KMS-11 (cell line): ENCODE data around the gene C1orf21.

ENCODE experiments used
- H2AFZ ChIP-seq: fragments of 200-600 bp; sonication (generic); 2 replicates; pipeline ENCODE4 v1.6.1; 2016; ENCODE audit warnings: antibody characterized with exemption, mixed run types, low read depth
- H3K27ac ChIP-seq: fragments of 200-600 bp; sonication (generic); 2 replicates; pipeline ENCODE4 v1.6.1; 2016; ENCODE audit warnings: mild to moderate bottlenecking, mixed run types
- H3K27me3 ChIP-seq: fragments of 200-600 bp; sonication (generic); 2 replicates; pipeline ENCODE4 v1.6.1; 2017; ENCODE audit warnings: mild to moderate bottlenecking, low read depth, mixed run types, moderate library complexity; ENCODE audit not compliant: insufficient read depth
- H3K36me3 ChIP-seq: fragments of 200-600 bp; sonication (generic); 2 replicates; pipeline ENCODE4 v1.6.1; 2017; ENCODE audit warnings: mild to moderate bottlenecking, mixed run types; ENCODE audit not compliant: insufficient read depth
- H3K4me1 ChIP-seq: fragments of 200-600 bp; sonication (generic); 2 replicates; pipeline ENCODE4 v1.6.1; 2016; ENCODE audit warnings: mild to moderate bottlenecking, low read depth, mixed run types; ENCODE audit not compliant: poor library complexity, severe bottlenecking
- H3K4me2 ChIP-seq: fragments of 200-600 bp; sonication (generic); 2 replicates; pipeline ENCODE4 v1.7.0; 2016; ENCODE audit warnings: mild to moderate bottlenecking, mixed run types
- H3K4me3 ChIP-seq: fragments of 200-600 bp; sonication (generic); IDR thresholded peaks from 2 replicates; pipeline ENCODE4 v1.6.1; 2017; ENCODE audit warnings: low read depth, low read length, mixed read lengths; ENCODE audit not compliant: insufficient read depth
- H3K79me2 ChIP-seq: fragments of 200-600 bp; sonication (generic); 2 replicates; pipeline ENCODE4 v1.6.1; 2016; ENCODE audit warnings: low read depth, mixed run types; ENCODE audit not compliant: insufficient read depth
- H3K9ac ChIP-seq: fragments of 200-600 bp; sonication (generic); 2 replicates; pipeline ENCODE4 v1.6.1; 2016; ENCODE audit warnings: mild to moderate bottlenecking, mixed run types
- H4K20me1 ChIP-seq: fragments of 200-600 bp; sonication (generic); 2 replicates; pipeline ENCODE4 v1.6.1; 2016; ENCODE audit warnings: mild to moderate bottlenecking, mixed run types; ENCODE audit not compliant: insufficient read depth
- CTCF ChIP-seq: fragments of 200-600 bp; sonication (generic); conservative IDR thresholded peaks from 2 replicates; pipeline ENCODE4 v1.6.1; 2017; ENCODE audit warnings: low read depth, mild to moderate bottlenecking, antibody characterized with exemption, low read length, moderate library complexity, mixed read lengths

The C1orf21 gene

GRCh38 chr1:184399192-184399847 lies 12.5 kb downstream of the C1orf21 start:
- Histone ChIP-seq H3K9ac (no peak overlapping the region), H3K4me3 (no peak overlapping the region), H3K27ac (no peak overlapping the region), H2AFZ (no peak overlapping the region), H3K79me2 (peaks cover 64% of the 10 kb centered on the region; the same call in 1 of the 2 replicates), H4K20me1 (0 out of 2 replicates have a peak, but pooled peaks cover 3% of the 10 kb centered on the region), H3K4me1 (no peaks in the 10 kb centered on the region), H3K36me3 (no peaks in the 10 kb centered on the region), H3K4me2 (no peak overlapping the region), H3K27me3 (no peaks in the 10 kb centered on the region)
- TF ChIP-seq CTCF: no peak

DNA sequence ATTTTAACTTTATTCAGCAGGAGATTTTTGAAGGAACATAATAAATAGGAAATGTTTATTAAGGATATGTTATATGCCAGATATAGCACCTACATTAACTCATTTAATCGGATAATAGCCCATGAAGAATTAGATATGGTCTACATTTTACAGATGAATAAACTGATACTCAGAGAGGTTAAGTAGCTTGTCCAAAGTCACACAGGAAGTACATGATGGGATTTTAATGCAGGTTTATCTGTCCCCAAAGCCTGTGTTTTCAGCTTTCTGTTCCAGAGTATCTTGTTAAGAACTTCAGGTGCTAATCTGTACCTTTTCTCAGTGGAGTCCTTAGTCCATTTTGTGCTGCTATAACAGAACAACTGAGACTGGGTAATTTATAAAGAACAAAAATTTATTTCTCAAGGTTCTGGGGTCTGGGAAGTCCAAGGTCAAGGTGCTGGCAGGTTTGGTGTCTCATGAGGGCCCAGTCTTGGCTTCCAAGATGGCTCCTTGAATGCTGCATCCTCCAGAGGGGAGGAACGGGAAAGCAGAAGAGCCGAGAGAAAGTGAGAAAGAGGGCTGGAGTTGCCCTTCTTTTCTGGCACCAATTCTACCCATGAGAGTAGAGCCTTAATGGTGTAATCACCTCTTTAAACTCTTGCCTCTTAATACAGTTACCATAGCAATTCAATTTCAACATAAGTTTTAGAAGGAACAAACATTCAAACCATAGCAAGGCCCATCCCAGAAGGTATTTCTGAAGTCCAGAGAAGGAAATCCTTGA lies 17.3 kb downstream of the C1orf21 start:
- H3K27me3 ChIP-seq: no peaks in the 10 kb centered on the region
- no peak overlapping the region for H3K4me2 ChIP-seq
- peaks cover 17% of the 10 kb centered on the region for H3K4me1 ChIP-seq
- H2AFZ ChIP-seq: no peak overlapping the region
- H3K79me2 ChIP-seq: peaks cover 45% of the 10 kb centered on the region
- H3K36me3 ChIP-seq: no peaks in the 10 kb centered on the region
- no peaks in the 10 kb centered on the region for H4K20me1 ChIP-seq
- no peak overlapping the region for H3K27ac ChIP-seq
- no peak overlapping the region for H3K4me3 ChIP-seq
- no peak for TF ChIP-seq CTCF
- H3K9ac ChIP-seq: no peak overlapping the region

- Histone ChIP-seq H3K9ac (no peak overlapping the region), H2AFZ (no peak overlapping the region), H3K27ac (no peak overlapping the region), H3K36me3 (no peaks in the 10 kb centered on the region), H3K4me3 (no peak overlapping the region), H3K4me1 (peaks cover 17% of the 10 kb centered on the region), H3K4me2 (no peak overlapping the region), H3K27me3 (no peaks in the 10 kb centered on the region), H3K79me2 (peaks cover 39% of the 10 kb centered on the region), H4K20me1 (no peaks in the 10 kb centered on the region)
- TF ChIP-seq CTCF: no peak
These were observed 17.8 kb downstream of the C1orf21 start for GRCh38 chr1:184404727-184405027.

- Histone ChIP-seq H3K27ac (no peak overlapping the region), H3K9ac (no peak overlapping the region), H2AFZ (no peak overlapping the region), H3K36me3 (no peaks in the 10 kb centered on the region), H3K4me2 (no peak overlapping the region), H4K20me1 (no peaks in the 10 kb centered on the region), H3K27me3 (no peaks in the 10 kb centered on the region), H3K4me1 (peaks cover 17% of the 10 kb centered on the region), H3K79me2 (peaks cover 33% of the 10 kb centered on the region), H3K4me3 (no peak overlapping the region)
- no peak for TF ChIP-seq CTCF
These were observed 18.4 kb downstream of the C1orf21 start for GRCh38 chr1:184405094-184405800.
